Liver (tissue), 9 donors: ENCODE measurements around the gene PRKN. TPM values are rescaled to one million over a fixed set of nuclear protein-coding genes. Genes with fewer than 3 reads are reported as not detected.

Source experiments
- DNase-seq: peaks from one replicate; pipeline ENCODE4 v3.0.0-alpha.2; 2017; ENCODE audit warnings: low spot score
- H3K27ac ChIP-seq, 2 donors: one replicate each; pipeline ENCODE4 v1.7.0; 2013; ENCODE audit warnings: inconsistent platforms in 2 of 2, low read length in 2 of 2, control low read depth in 1 of 2, low read depth in 1 of 2, mild to moderate bottlenecking in 1 of 2
- H3K27me3 ChIP-seq, 4 donors: one replicate each; pipeline versions ENCODE4 v1.6.1 to v1.7.0; 2013; ENCODE audit warnings: low read length in 3 of 4, inconsistent platforms in 1 of 4, mild to moderate bottlenecking in 1 of 4, moderate library complexity in 1 of 4; ENCODE audit not compliant: control insufficient read depth in 4 of 4, insufficient read depth in 4 of 4
- H3K36me3 ChIP-seq, 4 donors: one replicate each; pipeline versions ENCODE4 v1.6.1 to v1.7.0; 2013; ENCODE audit warnings: low read length in 3 of 4, mild to moderate bottlenecking in 3 of 4, low read depth in 1 of 4, moderate library complexity in 1 of 4; ENCODE audit not compliant: control insufficient read depth in 4 of 4, insufficient read depth in 3 of 4
- H3K4me1 ChIP-seq, 4 donors: one replicate each; pipeline versions ENCODE4 v1.6.1 to v1.7.0; 2013; ENCODE audit warnings: low read length in 3 of 4, mild to moderate bottlenecking in 3 of 4, moderate library complexity in 1 of 4; ENCODE audit not compliant: control insufficient read depth in 4 of 4, insufficient read depth in 4 of 4
- H3K4me3 ChIP-seq, 3 donors: one replicate each; pipeline versions ENCODE4 v1.6.1 to v1.7.0; 2013; ENCODE audit warnings: low read length in 3 of 3, control low read depth in 1 of 3, low read depth in 1 of 3, mild to moderate bottlenecking in 1 of 3
- H3K9ac ChIP-seq, 2 donors: one replicate each; pipeline ENCODE4 v1.7.0; 2013; ENCODE audit warnings: low read length in 2 of 2, mild to moderate bottlenecking in 2 of 2, moderate library complexity in 2 of 2, control low read depth in 1 of 2, low read depth in 1 of 2
- H3K9me3 ChIP-seq, 4 donors: one replicate each; pipeline versions ENCODE4 v1.6.1 to v1.7.0; 2013; ENCODE audit warnings: low read length in 3 of 4; ENCODE audit not compliant: control insufficient read depth in 4 of 4
- ATF3 ChIP-seq: IDR thresholded peaks from 2 replicates; pipeline ENCODE4 v1.6.1; 2016; ENCODE audit warnings: antibody characterized with exemption
- CTCF ChIP-seq: fragments of 150-350 bp; IDR thresholded peaks from 2 replicates; pipeline ENCODE4 v1.5.1; 2017; ENCODE audit warnings: improper control_type of control experiment, low read depth, low read length; ENCODE audit not compliant: missing input control
- EGR1 ChIP-seq, 2 donors: IDR thresholded peaks; 2 replicates each; pipeline ENCODE4 v1.6.1; 2016 to 2018; ENCODE audit warnings: antibody characterized with exemption in 2 of 2, low read depth in 2 of 2
- FOXA1 ChIP-seq: IDR thresholded peaks from 2 replicates; pipeline ENCODE4 v1.6.1; 2016; ENCODE audit warnings: antibody characterized with exemption
- FOXA2 ChIP-seq: IDR thresholded peaks from 2 replicates; pipeline ENCODE4 v1.6.1; 2016; ENCODE audit warnings: antibody characterized with exemption
- GABPA ChIP-seq, 2 donors: IDR thresholded peaks in 1 of 2; conservative IDR thresholded peaks in 1 of 2; 2 replicates each; pipeline ENCODE4 v1.6.1; 2016; ENCODE audit warnings: antibody characterized with exemption in 2 of 2, mild to moderate bottlenecking in 1 of 2, moderate library complexity in 1 of 2
- HNF4A ChIP-seq, 2 donors: conservative IDR thresholded peaks; 2 replicates each; pipeline ENCODE4 v1.6.1; 2016; ENCODE audit warnings: antibody characterized with exemption in 2 of 2, mild to moderate bottlenecking in 2 of 2
- HNF4G ChIP-seq: IDR thresholded peaks from 2 replicates; pipeline ENCODE4 v1.6.1; 2016; ENCODE audit warnings: antibody characterized with exemption
- JUND ChIP-seq, 2 donors: IDR thresholded peaks; 2 replicates each; pipeline ENCODE4 v1.6.1; 2016; ENCODE audit warnings: antibody characterized with exemption in 2 of 2
- MAX ChIP-seq: IDR thresholded peaks from 2 replicates; pipeline ENCODE4 v1.6.1; 2016; ENCODE audit warnings: antibody characterized with exemption
- NR2F2 ChIP-seq: IDR thresholded peaks from 2 replicates; pipeline ENCODE4 v1.6.1; 2016; ENCODE audit warnings: antibody characterized with exemption
- RAD21 ChIP-seq, 2 donors: IDR thresholded peaks; 2 replicates each; pipeline ENCODE4 v1.6.1; 2016; ENCODE audit warnings: antibody characterized with exemption in 2 of 2, mild to moderate bottlenecking in 2 of 2
- RXRA ChIP-seq, 2 donors: IDR thresholded peaks; 2 replicates each; pipeline ENCODE4 v1.6.1; 2017 to 2018; ENCODE audit warnings: antibody characterized with exemption in 2 of 2, mild to moderate bottlenecking in 1 of 2
- SP1 ChIP-seq: IDR thresholded peaks from 2 replicates; pipeline ENCODE4 v1.6.1; 2018; ENCODE audit warnings: antibody characterized with exemption, mild to moderate bottlenecking
- TAF1 ChIP-seq: conservative IDR thresholded peaks from 2 replicates; pipeline ENCODE4 v1.6.1; 2016; ENCODE audit warnings: antibody characterized with exemption, mild to moderate bottlenecking
- YY1 ChIP-seq: IDR thresholded peaks from 2 replicates; pipeline ENCODE4 v1.6.1; 2016; ENCODE audit warnings: antibody characterized with exemption, mild to moderate bottlenecking
- WGBS: extraction: QIAGEN DNeasy Blood & Tissue Kit; methylation state at CpG from one replicate; pipeline ENCODE4 v1.1.7; 2013; 5-methylcytosine and 5-hydroxymethylcytosine counted together
- polyA plus RNA-seq, 2 donors: library from polyadenylated mRNA; stranded (reverse) in 1 of 2; unstranded in 1 of 2; fragments of 200-250 nt in 1 of 2; fragments of >200 nt in 1 of 2; fragmentation: Nextera tagmentation in 1 of 2; extraction: Ambion mirVana in 1 of 2; gene quantifications; one replicate each; pipeline versions ENCODE4 v1.2.1 to v1.2.3, GENCODE V29; 2013 to 2015
- total RNA-seq, 2 donors: library from RNA; depleted of rRNA; stranded (reverse); fragments of >200 nt; gene quantifications; one replicate each; pipeline ENCODE4 v1.2.3, GENCODE V29; 2014
- TF ChIP-seq, protein P1 (sequence below): IDR thresholded peaks from 2 replicates; pipeline ENCODE4 v1.6.1; 2016; ENCODE audit warnings: antibody characterized with exemption, mild to moderate bottlenecking
- TF ChIP-seq, protein P2 (sequence below): IDR thresholded peaks from 2 replicates; pipeline ENCODE4 v1.6.1; 2016; ENCODE audit warnings: antibody characterized with exemption
- donor health status: healthy.
- donor health status: healthy.
- donor health status: healthy.
- donor health status: healthy.
- donor health status: healthy.

PRKN gene
- total and polyA plus RNA-seq, 4 donors, result 0.47 to 4.1 (median 3.2) TPM

GRCh38 chr6:162267641-162268040, 459.9 kb downstream of the PRKN start:
- Histone ChIP-seq H3K4me1 (no peaks in the 10 kb centered on the region), H3K27ac (no peak overlapping the region), H3K36me3 (no peaks in the 10 kb centered on the region), H3K9me3 (no peaks in the 10 kb centered on the region), H3K27me3 (no peaks in the 10 kb centered on the region), H3K9ac (no peak overlapping the region), H3K4me3 (no peak overlapping the region)
- TF ChIP-seq, protein P1, sequence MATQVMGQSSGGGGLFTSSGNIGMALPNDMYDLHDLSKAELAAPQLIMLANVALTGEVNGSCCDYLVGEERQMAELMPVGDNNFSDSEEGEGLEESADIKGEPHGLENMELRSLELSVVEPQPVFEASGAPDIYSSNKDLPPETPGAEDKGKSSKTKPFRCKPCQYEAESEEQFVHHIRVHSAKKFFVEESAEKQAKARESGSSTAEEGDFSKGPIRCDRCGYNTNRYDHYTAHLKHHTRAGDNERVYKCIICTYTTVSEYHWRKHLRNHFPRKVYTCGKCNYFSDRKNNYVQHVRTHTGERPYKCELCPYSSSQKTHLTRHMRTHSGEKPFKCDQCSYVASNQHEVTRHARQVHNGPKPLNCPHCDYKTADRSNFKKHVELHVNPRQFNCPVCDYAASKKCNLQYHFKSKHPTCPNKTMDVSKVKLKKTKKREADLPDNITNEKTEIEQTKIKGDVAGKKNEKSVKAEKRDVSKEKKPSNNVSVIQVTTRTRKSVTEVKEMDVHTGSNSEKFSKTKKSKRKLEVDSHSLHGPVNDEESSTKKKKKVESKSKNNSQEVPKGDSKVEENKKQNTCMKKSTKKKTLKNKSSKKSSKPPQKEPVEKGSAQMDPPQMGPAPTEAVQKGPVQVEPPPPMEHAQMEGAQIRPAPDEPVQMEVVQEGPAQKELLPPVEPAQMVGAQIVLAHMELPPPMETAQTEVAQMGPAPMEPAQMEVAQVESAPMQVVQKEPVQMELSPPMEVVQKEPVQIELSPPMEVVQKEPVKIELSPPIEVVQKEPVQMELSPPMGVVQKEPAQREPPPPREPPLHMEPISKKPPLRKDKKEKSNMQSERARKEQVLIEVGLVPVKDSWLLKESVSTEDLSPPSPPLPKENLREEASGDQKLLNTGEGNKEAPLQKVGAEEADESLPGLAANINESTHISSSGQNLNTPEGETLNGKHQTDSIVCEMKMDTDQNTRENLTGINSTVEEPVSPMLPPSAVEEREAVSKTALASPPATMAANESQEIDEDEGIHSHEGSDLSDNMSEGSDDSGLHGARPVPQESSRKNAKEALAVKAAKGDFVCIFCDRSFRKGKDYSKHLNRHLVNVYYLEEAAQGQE, result no peak
- TF ChIP-seq RXRA (IDR thresholded peaks at IDR 0.05) (no peak), GABPA (IDR thresholded peaks at IDR 0.05 in 1 of 2, conservative IDR thresholded peaks at IDR 0.05 in 1 of 2) (no peak), FOXA1 (no peak), ATF3 (no peak), MAX (no peak), HNF4G (no peak), HNF4A (conservative IDR thresholded peaks at IDR 0.05) (no peak), FOXA2 (no peak), JUND (IDR thresholded peaks at IDR 0.05) (no peak), EGR1 (IDR thresholded peaks at IDR 0.05; ENCODE audit: low read depth in 2 of 2) (no peak), YY1 (no peak), NR2F2 (no peak), SP1 (no peak), TAF1 (no peak), RAD21 (IDR thresholded peaks at IDR 0.05) (no peak), CTCF (no peak)
- TF ChIP-seq, protein P2, sequence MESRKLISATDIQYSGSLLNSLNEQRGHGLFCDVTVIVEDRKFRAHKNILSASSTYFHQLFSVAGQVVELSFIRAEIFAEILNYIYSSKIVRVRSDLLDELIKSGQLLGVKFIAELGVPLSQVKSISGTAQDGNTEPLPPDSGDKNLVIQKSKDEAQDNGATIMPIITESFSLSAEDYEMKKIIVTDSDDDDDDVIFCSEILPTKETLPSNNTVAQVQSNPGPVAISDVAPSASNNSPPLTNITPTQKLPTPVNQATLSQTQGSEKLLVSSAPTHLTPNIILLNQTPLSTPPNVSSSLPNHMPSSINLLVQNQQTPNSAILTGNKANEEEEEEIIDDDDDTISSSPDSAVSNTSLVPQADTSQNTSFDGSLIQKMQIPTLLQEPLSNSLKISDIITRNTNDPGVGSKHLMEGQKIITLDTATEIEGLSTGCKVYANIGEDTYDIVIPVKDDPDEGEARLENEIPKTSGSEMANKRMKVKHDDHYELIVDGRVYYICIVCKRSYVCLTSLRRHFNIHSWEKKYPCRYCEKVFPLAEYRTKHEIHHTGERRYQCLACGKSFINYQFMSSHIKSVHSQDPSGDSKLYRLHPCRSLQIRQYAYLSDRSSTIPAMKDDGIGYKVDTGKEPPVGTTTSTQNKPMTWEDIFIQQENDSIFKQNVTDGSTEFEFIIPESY, result no peak
- no peak for DNase-seq
- WGBS, result 93% methylated on average over 2 of the region's 2 CpGs

DNA sequence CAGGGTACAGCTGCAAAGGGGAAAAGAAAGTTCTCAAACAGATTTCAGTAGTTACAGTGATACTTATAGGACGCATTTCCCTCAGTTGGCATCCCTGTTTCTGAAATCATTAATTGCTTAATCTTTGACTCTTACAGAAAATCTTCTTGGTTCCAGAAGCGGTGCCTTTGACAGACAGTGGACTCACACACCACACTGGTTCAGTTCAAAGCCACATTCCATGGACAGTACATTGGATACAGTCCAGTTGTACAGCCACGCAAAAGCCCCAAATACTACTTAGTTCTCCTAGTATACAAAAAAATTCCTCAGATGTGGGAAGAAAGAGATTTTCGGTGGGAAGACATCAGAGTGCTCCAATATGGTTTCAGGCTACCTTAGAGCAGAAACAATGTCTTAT, 460.4 kb downstream of the PRKN start:
- DNase-seq, result no peak
- Histone ChIP-seq H3K36me3 (no peaks in the 10 kb centered on the region), H3K9me3 (no peaks in the 10 kb centered on the region), H3K4me1 (no peaks in the 10 kb centered on the region), H3K9ac (no peak overlapping the region), H3K27me3 (no peaks in the 10 kb centered on the region), H3K27ac (no peak overlapping the region), H3K4me3 (no peak overlapping the region)
- 83% methylated on average over 4 of the region's 4 CpGs for WGBS
- no peak for TF ChIP-seq CTCF
- TF ChIP-seq HNF4A (conservative IDR thresholded peaks at IDR 0.05), result no peak
- TF ChIP-seq, protein P1, result no peak
